ENCODE results near the gene TOP1.

TOP1 gene

DNA sequence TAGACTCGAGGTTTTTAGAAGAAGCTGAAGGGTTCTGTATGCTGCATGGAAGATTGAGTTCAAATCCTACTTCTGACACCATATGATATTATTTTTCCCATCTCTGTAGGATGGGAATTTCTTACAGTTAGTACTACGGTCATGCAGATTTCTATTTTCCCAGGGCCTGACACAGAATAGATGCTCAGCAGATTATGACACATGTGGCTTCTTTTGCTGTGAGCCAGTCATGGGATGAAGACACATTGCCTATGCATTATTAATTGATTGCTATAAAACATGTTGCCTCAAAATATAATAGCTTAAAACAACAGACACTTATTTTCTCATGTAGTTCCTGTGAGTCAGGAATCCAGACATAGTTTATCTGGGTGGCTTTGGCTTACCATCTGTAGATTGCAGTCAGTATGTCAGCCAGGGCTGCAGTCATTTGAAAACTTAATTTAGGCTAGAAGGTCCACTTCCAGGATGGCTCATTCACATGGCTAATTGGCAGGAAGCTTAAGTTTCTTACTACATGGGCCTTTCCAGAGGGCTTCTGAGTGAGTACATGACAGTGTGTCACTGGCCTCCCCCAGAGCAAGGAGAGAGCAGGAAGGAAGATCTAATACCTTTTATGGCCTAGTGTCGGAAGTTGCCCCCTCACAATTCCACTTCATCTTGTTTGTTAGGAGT lies 29.5 kb downstream of the TOP1 start:
- ATAC-seq (peak; percentile 86), DNase-seq (no peak)
- Mint-ChIP-seq H3K27ac (no peak overlapping the region), H3K9me3 (peaks cover 10 to 13% of the 10 kb centered on the region in 2 donors), H3K4me1 (peaks cover 50% of the 10 kb centered on the region), H3K27me3 (no peaks in the 10 kb centered on the region), H3K4me3 (no peak overlapping the region)

DNA sequence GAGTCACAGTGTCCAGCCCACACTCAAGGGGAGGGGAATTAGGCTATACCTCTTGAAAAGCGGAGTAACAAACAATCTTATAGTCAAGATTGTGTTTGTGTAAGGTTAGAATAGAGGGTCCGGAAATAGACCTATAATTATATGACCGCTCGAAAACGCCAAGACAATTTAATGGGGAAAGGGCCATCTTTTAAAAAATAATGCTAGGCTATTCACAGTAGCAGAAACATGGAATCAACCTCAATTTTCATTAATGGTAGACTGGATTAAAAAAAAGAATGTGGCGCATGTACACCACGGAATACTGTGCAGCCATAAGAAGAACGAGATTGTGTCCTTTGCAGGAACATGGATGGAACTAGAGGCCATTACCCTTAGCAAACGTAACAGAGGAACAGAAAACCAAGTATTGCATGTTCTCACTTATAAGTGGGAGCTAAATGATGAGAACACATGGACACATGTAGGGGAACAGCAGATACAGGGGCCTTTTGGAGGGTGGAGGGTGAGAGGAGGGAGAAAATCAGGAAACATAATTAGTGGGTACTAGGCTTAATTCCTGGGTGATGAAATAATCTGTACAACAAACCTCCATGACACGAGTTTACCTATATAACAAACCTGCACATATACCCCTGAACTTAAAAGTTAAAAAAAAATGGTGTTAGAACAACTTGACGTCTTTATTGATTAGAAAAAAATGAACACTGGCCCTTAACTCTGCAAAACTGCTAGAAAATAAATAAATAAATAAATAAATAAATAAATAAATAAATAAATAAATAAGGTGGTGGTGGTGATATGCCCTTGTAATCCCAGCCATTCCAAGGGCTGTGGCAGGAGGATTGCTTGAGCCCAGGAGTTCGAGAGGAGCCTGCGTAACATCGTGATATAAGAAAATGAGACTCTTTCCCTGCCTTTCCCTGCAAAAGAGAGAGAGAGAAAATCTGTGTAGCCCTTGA lies 30.3 kb downstream of the TOP1 start:
- no peaks in the 10 kb centered on the region for H3K27me3 Mint-ChIP-seq
- H3K4me1 Mint-ChIP-seq, result peaks cover 50% of the 10 kb centered on the region
- H3K27ac Mint-ChIP-seq, result no peak overlapping the region
- no peak for DNase-seq
- peaks cover 5 to 6% of the 10 kb centered on the region in 2 donors for H3K9me3 Mint-ChIP-seq
- H3K4me3 Mint-ChIP-seq, result no peak overlapping the region
- no peak for ATAC-seq

- no peak overlapping the region for H3K4me3 Mint-ChIP-seq
- no peaks in the 10 kb centered on the region for H3K27me3 Mint-ChIP-seq
- ATAC-seq, result no peak
- no peaks in the 10 kb centered on the region for H3K9me3 Mint-ChIP-seq
- DNase-seq, result no peak
- H3K27ac Mint-ChIP-seq, result no peak overlapping the region
- H3K4me1 Mint-ChIP-seq, result peaks cover 48% of the 10 kb centered on the region
Measured at GRCh38 chr20:41061155-41061554, 32.5 kb downstream of the TOP1 start.

DNA sequence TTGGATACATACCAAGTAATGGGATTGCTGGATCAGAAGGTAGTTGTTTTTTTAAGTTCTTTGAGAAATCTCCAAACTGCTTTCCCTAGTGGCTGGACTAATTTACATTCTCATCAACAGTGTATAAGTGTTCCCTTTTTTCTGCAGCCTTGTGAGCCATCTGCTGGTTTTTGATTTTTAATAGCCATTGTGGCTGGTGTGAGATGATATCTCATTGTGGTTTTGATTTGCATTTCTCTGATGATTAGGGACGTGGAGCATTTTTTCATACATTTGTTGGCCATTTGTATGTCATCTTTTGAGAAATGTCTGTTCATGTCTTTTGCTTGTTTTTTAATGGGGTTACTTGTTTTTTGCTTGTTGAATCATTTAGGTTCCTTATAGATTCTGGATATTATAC lies 34.8 kb downstream of the TOP1 start:
- no peak overlapping the region for H3K4me3 Mint-ChIP-seq
- H3K27ac Mint-ChIP-seq, result no peak overlapping the region
- H3K9me3 Mint-ChIP-seq, result no peaks in the 10 kb centered on the region
- peaks cover 42% of the 10 kb centered on the region for H3K4me1 Mint-ChIP-seq
- no peaks in the 10 kb centered on the region for H3K27me3 Mint-ChIP-seq
- ATAC-seq (no peak), DNase-seq (no peak)

GRCh38 chr20:41064377-41064776 lies 35.8 kb downstream of the TOP1 start:
- no peaks in the 10 kb centered on the region for H3K9me3 Mint-ChIP-seq
- peaks cover 36% of the 10 kb centered on the region for H3K4me1 Mint-ChIP-seq
- ATAC-seq (no peak), DNase-seq (no peak)
- H3K27me3 Mint-ChIP-seq, result no peaks in the 10 kb centered on the region
- no peak overlapping the region for H3K4me3 Mint-ChIP-seq
- H3K27ac Mint-ChIP-seq, result no peak overlapping the region

- Mint-ChIP-seq H3K27me3 (no peaks in the 10 kb centered on the region), H3K4me1 (peaks cover 44% of the 10 kb centered on the region), H3K27ac (no peak overlapping the region), H3K9me3 (no peaks in the 10 kb centered on the region), H3K4me3 (no peak overlapping the region)
- DNase-seq (no peak), ATAC-seq (no peak)
Measured at GRCh38 chr20:41065716-41066115, 37.1 kb downstream of the TOP1 start.

DNA sequence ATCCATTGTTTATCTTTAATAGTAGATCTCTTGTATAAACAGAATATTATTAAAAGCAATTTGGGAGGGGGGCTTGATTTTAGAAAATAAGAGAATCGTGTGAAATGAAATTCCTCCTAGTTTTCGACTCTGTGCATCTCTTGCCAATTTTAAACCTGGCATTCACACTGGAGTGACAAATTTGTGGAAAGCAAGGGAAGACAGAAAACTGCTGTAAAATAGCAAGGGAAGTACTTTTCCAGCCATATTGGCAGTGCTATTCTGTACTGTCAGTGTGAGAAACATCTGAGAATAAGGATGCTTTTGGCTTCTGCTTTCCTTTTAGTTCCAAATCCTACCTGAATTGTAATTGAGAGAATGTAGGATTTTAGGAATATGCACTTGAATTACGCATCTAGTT lies 40.2 kb downstream of the TOP1 start:
- H3K9me3 Mint-ChIP-seq, result no peaks in the 10 kb centered on the region
- no peak overlapping the region for H3K27ac Mint-ChIP-seq
- no peak overlapping the region for H3K4me3 Mint-ChIP-seq
- peaks cover 65% of the 10 kb centered on the region for H3K4me1 Mint-ChIP-seq
- ATAC-seq (no peak), DNase-seq (no peak)
- H3K27me3 Mint-ChIP-seq, result no peaks in the 10 kb centered on the region

- Mint-ChIP-seq H3K4me3 (peak overlapping the region in 1 of 2 donors; percentile 16), H3K27ac (no peak overlapping the region), H3K4me1 (peaks cover 74% of the 10 kb centered on the region), H3K9me3 (no peaks in the 10 kb centered on the region), H3K27me3 (no peaks in the 10 kb centered on the region)
- ATAC-seq (no peak), DNase-seq (no peak)
Measured at GRCh38 chr20:41072190-41072863, 43.7 kb downstream of the TOP1 start.

DNA sequence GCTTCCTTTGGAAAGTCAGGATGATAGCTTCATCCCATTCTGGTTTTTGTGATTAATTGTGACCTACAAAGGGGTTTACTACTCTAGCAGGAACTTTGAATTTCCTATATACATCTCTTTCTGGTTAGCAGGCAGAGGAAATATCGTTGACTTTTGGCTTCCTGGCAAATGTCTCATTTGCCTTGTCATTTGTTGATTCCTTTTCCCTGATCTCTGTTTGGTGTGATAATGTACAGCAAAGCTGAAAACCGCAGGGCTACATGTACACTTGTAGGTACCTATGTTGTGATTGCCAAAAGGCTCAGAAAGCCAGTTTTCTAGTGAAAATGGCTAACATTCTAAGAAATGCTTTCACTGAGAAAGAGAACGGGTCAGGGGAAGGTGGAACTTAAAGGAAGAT lies 44.3 kb downstream of the TOP1 start:
- peaks cover 77% of the 10 kb centered on the region for H3K4me1 Mint-ChIP-seq
- DNase-seq (no peak), ATAC-seq (peak; percentile 79)
- H3K27ac Mint-ChIP-seq, result no peak overlapping the region
- H3K27me3 Mint-ChIP-seq, result no peaks in the 10 kb centered on the region
- H3K4me3 Mint-ChIP-seq, result peak overlapping the region in 1 of 2 donors; percentile 18
- no peaks in the 10 kb centered on the region for H3K9me3 Mint-ChIP-seq

GRCh38 chr20:41074441-41074840 lies 45.8 kb downstream of the TOP1 start:
- no peak overlapping the region for H3K27ac Mint-ChIP-seq

DNA sequence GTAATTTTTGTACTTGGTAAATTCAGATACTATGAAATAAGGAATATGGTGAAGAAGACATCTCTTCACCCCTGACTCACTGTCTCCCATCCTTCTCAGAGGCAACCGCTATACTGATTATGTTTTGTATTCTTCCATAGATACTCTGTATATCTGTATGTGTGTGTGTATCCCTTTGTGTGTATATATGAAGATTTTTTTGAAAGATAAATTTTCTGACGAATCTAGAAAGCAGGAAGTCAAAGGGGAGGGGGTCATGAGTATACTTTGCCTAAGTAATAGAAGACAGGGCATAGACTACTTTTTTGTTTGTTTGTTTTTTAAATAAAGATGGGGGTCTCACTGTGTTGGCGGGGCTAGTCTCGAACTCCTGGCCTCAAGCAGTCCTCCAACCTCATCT lies 48.2 kb downstream of the TOP1 start:
- Mint-ChIP-seq H3K27ac (peak overlapping the region in 1 of 2 donors; percentile 55), H3K9me3 (no peaks in the 10 kb centered on the region), H3K4me3 (no peak overlapping the region), H3K27me3 (no peaks in the 10 kb centered on the region), H3K4me1 (peaks cover 64% of the 10 kb centered on the region)
- ATAC-seq (no peak), DNase-seq (no peak)

More at GRCh38 chr20:41074441-41074840, 45.8 kb downstream of the TOP1 start:
- no peaks in the 10 kb centered on the region for H3K27me3 Mint-ChIP-seq
- peaks cover 78% of the 10 kb centered on the region for H3K4me1 Mint-ChIP-seq
- DNase-seq (no peak), ATAC-seq (no peak)
- H3K4me3 Mint-ChIP-seq, result no peak overlapping the region
- H3K9me3 Mint-ChIP-seq, result no peaks in the 10 kb centered on the region

DNA sequence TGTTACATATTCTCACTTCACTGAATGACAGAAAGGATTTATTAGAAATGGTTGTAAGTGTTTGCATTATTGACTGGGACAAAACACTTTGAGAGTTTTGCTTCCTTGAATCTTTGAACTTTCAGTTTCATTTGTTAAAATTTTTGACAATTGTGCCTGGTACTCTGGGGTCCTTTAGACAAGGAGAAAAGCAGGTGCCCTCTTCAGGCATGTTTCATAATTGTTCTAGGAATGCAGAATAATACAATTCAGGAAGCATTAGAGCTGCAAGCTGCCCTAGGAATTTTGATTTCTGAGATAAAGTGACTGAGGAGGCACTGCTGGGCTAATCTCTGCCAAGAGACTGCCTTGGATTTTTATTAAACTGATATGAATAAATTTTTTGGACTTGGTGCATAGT lies 49.7 kb downstream of the TOP1 start:
- H3K27ac Mint-ChIP-seq, result peak overlapping the region in 1 of 2 donors; percentile 62
- H3K9me3 Mint-ChIP-seq, result no peaks in the 10 kb centered on the region
- no peak for ATAC-seq
- DNase-seq, result no peak
- H3K27me3 Mint-ChIP-seq, result no peaks in the 10 kb centered on the region
- peaks cover 48% of the 10 kb centered on the region for H3K4me1 Mint-ChIP-seq
- H3K4me3 Mint-ChIP-seq, result no peak overlapping the region

DNA sequence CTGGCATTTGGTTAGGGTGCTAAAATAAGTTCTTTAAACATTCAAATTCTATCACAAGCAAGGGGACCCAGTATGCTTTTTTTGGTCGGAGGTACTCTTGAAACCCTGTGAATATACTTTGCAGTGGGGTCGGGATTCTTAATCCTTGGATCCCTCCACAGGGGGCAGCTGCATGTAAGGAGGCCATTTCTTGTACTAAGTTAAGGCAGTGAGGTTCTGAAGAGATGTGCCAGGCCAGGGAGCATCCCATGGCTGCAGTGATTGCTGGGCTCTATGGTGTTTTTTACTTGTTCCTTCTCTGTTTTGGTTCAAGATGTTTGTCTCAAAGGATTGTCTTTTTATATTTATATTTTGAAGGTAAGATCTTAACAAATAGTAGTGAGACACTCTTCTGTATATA lies 50.4 kb downstream of the TOP1 start:
- Mint-ChIP-seq H3K4me1 (peaks cover 41% of the 10 kb centered on the region), H3K27ac (peak overlapping the region in 1 of 2 donors; percentile 74), H3K4me3 (no peak overlapping the region), H3K27me3 (no peaks in the 10 kb centered on the region), H3K9me3 (no peaks in the 10 kb centered on the region)
- no peak for ATAC-seq
- DNase-seq, result no peak

DNA sequence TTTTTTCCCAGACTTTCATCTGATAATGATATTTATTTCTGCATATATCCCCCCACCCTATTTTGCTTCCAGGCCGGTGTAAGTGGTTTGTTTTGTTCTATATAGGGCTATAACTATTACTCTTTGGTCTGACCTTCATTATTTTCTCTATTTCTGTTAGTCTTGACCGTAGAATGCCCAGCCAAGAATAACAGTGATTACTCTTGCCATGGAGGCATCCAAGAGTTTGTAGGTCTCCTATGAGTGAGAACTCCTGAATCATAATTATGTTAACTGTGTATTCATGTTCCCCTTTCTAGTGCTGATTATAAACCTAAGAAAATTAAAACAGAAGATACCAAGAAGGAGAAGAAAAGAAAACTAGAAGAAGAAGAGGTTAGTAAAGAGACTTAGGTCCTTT lies 52.2 kb downstream of the TOP1 start:
- no peak for DNase-seq
- no peak for ATAC-seq
- Mint-ChIP-seq H3K9me3 (no peaks in the 10 kb centered on the region), H3K4me3 (no peak overlapping the region), H3K27me3 (no peaks in the 10 kb centered on the region), H3K4me1 (peaks cover 31% of the 10 kb centered on the region), H3K27ac (no peak overlapping the region)

DNA sequence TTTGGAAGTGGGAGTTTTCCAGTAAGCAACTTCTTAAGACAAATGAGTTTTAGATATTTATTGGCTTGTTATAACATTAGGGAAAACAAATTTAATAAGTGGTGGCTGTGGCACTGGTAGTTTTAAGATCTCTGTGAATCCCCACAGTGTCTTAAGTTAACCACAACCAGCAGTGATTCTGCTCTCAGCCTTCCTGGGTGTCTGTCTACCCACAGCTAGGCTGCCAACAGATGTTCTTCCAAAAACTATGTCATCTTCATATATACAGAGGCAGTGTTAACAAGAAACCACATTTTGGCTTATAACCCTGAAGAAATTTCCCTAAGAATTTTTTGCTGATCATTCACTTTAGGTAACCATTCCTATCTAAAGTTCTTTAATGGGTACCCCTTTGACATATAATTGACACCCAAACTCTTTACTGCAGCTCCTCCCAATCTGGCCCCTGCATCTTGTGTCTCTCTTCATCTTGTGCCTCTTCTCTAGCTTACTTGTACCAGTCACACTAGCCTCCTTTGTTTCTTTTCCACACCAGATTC lies 52.7 kb downstream of the TOP1 start:
- H3K27ac Mint-ChIP-seq, result no peak overlapping the region
- no peak for DNase-seq
- peaks cover 28% of the 10 kb centered on the region for H3K4me1 Mint-ChIP-seq

More for the DNA sequence above, 52.7 kb downstream of the TOP1 start:
- no peak for ATAC-seq
- H3K4me3 Mint-ChIP-seq, result no peak overlapping the region
- H3K27me3 Mint-ChIP-seq, result no peaks in the 10 kb centered on the region
- no peaks in the 10 kb centered on the region for H3K9me3 Mint-ChIP-seq
